Mammary epithelial cell (primary cell): Measurements from ENCODE around the gene TCOF1.

Experiments used
- EZH2 ChIP-seq: IDR thresholded peaks from 2 replicates; pipeline ENCODE4 v1.6.1; 2012; ENCODE audit warnings: low read length, inconsistent platforms, borderline replicate concordance
- TF ChIP-seq, protein P1 (sequence below), 2 donors: IDR thresholded peaks in 1 of 2; conservative IDR thresholded peaks in 1 of 2; 2 replicates each; pipeline ENCODE4 v1.5.1; 2011 to 2012; ENCODE audit warnings: inconsistent platforms in 2 of 2, low read length in 2 of 2, mild to moderate bottlenecking in 2 of 2, control low read depth in 1 of 2, low read depth in 1 of 2; ENCODE audit not compliant: insufficient read depth in 1 of 2; ENCODE audit errors: extremely low read depth in 1 of 2

DNA sequence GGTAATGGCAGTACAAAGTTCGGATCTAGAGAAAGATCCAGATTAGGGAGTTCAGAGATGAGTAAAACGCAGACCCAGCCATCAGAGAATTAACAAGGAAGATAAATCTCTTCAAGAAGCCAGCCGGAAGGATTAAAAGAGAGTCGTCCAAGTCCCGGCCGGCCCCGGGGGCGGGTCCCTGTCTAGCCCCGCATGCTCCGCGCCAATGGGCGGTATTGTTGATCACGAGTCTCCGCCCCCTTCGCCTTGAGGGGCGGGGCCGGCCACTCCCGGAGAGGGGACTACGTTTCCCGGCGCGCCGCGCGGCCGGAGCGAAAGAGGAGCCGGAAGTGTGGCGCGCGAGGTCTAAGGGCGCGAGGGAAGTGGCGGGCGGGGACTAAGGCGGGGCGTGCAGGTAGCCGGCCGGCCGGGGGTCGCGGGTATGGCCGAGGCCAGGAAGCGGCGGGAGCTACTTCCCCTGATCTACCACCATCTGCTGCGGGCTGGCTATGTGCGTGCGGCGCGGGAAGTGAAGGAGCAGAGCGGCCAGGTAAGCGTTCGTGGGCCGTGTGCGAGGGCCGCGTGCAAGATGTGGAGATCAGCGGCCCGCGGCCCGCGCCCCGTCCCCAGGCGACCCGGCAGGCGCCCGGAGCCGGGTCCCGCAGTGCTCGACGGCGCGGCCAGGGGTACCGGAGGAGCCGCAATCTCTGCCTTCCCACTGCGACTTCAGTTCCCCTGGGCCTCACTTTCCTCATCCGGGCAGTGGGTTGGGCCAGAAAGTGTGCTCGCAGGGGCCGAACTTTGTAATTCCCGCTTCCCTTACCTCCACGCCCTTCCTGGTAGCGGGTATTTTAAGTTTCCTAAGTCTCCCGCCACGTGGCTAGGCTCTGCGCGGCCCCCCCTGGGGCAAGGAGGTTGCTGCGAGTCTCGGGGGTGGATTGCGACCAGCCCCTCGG lies at the start of gene TCOF1:
- TF ChIP-seq, protein P1, sequence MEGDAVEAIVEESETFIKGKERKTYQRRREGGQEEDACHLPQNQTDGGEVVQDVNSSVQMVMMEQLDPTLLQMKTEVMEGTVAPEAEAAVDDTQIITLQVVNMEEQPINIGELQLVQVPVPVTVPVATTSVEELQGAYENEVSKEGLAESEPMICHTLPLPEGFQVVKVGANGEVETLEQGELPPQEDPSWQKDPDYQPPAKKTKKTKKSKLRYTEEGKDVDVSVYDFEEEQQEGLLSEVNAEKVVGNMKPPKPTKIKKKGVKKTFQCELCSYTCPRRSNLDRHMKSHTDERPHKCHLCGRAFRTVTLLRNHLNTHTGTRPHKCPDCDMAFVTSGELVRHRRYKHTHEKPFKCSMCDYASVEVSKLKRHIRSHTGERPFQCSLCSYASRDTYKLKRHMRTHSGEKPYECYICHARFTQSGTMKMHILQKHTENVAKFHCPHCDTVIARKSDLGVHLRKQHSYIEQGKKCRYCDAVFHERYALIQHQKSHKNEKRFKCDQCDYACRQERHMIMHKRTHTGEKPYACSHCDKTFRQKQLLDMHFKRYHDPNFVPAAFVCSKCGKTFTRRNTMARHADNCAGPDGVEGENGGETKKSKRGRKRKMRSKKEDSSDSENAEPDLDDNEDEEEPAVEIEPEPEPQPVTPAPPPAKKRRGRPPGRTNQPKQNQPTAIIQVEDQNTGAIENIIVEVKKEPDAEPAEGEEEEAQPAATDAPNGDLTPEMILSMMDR (conservative IDR thresholded peaks at IDR 0.05 in 1 of 2, IDR thresholded peaks at IDR 0.05 in 1 of 2; ENCODE audit: extremely low read depth in 1 of 2, insufficient read depth in 1 of 2, low read depth in 1 of 2, low read length in 2 of 2), result no peak
- TF ChIP-seq EZH2, result no peak
